Lower leg skin (tissue), 4 donors: ENCODE data around the gene EME2. TPM values are rescaled to one million over a fixed set of nuclear protein-coding genes. Genes with fewer than 3 reads are reported as not detected.

Experiments
- DNase-seq, 2 donors: peaks; one replicate each; pipeline ENCODE4 v3.0.0-alpha.2; 2019; ENCODE audit warnings: low spot score in 2 of 2
- H3K4me3 ChIP-seq: fragments of 200-600 bp; sonication (generic); 2 replicates; pipeline ENCODE4 v1.5.1; 2017; ENCODE audit warnings: mild to moderate bottlenecking, low read depth; ENCODE audit not compliant: poor library complexity, severe bottlenecking
- POLR2A ChIP-seq, 2 donors: fragments of 450-650 bp; IDR thresholded peaks; one replicate each; pipeline ENCODE4 v1.6.1; 2016 to 2017; ENCODE audit warnings: antibody characterized with exemption in 2 of 2, mild to moderate bottlenecking in 1 of 2, moderate library complexity in 1 of 2
- WGBS, 2 donors: methylation state at CpG; one replicate each; pipeline ENCODE4 v1.1.5; 2018; 5-methylcytosine and 5-hydroxymethylcytosine counted together
- intact Hi-C: fragments of 100-400 bp; cut with DNase I; formaldehyde crosslinking; loops from one replicate; pipeline ENCODE4 v1.15.0; 2023; ENCODE audit warnings: low total_unique reads
- total RNA-seq, 4 donors: library from RNA; depleted of rRNA; stranded (reverse); fragments of >200 nt; gene quantifications; one replicate each; pipeline ENCODE4 v1.1.0, GENCODE V29; 2016
- TF ChIP-seq, protein P1 (sequence below), 3 donors: fragments of 450-650 bp; IDR thresholded peaks; one replicate each; pipeline ENCODE4 v1.5.1; 2016; ENCODE audit warnings: antibody characterized with exemption in 3 of 3, mild to moderate bottlenecking in 3 of 3, moderate library complexity in 2 of 3

EME2 gene
- total RNA-seq, 4 donors from 2014 or later = 7.6 to 22.3 (median 13.0) TPM

DNA sequence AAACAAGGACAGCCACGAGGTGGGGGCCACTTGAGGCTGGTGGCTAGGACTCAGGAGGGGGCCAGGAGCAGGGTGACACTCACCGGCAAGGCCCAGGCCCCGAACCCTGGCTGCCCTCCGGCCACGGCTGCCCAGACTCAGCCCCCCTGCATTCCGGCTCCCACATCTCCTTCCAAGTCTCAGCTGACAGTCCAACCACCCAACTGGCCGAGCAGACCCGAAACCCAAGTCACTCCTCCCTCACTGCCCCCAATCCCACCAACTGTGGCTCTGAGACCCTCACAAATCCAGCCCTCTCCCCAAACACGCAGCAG lies 44.6 kb downstream of the EME2 start:
- WGBS, 2 donors = 92 to 95% methylated on average over 9 of the region's 9 CpGs
- TF ChIP-seq, protein P1, sequence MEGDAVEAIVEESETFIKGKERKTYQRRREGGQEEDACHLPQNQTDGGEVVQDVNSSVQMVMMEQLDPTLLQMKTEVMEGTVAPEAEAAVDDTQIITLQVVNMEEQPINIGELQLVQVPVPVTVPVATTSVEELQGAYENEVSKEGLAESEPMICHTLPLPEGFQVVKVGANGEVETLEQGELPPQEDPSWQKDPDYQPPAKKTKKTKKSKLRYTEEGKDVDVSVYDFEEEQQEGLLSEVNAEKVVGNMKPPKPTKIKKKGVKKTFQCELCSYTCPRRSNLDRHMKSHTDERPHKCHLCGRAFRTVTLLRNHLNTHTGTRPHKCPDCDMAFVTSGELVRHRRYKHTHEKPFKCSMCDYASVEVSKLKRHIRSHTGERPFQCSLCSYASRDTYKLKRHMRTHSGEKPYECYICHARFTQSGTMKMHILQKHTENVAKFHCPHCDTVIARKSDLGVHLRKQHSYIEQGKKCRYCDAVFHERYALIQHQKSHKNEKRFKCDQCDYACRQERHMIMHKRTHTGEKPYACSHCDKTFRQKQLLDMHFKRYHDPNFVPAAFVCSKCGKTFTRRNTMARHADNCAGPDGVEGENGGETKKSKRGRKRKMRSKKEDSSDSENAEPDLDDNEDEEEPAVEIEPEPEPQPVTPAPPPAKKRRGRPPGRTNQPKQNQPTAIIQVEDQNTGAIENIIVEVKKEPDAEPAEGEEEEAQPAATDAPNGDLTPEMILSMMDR (IDR thresholded peaks at IDR 0.05) = no peak
- no peak for TF ChIP-seq POLR2A (IDR thresholded peaks at IDR 0.05)
- no peak overlapping the region for H3K4me3 ChIP-seq
- intact Hi-C loops = no loop called here
- no peak for DNase-seq

DNA sequence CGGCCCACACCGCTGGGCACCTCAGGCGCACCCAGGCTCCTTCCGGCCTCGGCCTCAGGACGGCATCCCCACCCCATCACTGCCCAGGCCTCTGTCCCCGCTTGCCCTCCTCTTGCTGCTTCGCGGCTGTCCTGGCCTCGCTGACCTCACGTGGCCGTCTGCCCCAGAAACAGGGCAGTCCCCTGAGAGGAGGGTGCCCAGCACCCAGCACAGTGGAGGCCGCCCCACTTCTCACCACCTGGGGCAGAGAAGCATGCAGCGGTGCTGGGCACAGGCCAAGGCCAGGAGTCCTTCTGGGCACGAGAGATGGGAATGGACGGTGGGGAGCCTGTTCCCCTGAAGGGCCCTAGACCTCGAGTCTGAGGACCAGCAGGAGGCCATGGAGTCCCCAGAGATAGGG lies 45.1 kb downstream of the EME2 start:
- no peak for TF ChIP-seq POLR2A (IDR thresholded peaks at IDR 0.05)
- TF ChIP-seq, protein P1 (IDR thresholded peaks at IDR 0.05) = no peak
- WGBS, 2 donors = 92 to 93% methylated on average over 17 of the region's 17 CpGs
- intact Hi-C loops = no loop called here
- no peak overlapping the region for H3K4me3 ChIP-seq
- DNase-seq = no peak

DNA sequence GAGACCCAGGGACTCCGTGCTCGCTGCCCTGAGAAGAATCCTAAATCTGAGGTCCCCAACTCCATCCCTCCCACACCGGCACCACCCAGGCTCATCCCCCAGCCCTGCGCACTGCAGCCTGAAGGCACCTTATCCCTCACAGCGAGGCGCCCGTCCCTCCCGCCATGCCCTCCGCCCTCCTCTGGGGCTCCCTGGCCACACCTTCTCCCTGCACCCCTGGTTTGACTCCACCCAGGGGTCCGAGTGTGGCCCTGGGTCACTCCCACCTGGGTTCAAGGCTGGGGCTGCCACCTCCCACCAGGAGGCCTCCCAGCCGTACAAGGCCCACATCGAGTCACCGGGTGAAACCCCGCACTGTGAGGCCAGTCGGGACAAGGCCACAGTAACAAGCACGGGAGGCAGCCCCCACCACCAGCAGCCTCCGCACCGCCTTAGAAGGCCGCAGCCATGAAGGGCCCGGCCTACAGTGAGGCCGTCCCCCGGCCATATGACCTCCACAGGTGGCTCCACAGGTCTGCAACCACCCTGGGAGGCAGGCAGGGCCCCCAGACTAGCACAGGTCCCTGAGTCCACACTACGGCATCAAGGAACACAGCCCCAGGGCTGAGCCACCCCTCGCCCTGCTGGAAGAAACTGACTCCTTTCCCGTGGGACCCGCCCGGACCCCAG lies 45.7 kb downstream of the EME2 start:
- TF ChIP-seq, protein P1 (IDR thresholded peaks at IDR 0.05) = no peak
- no peak for TF ChIP-seq POLR2A (IDR thresholded peaks at IDR 0.05)
- WGBS, 2 donors = 92 to 95% methylated on average over 27 of the region's 27 CpGs
- intact Hi-C loops = no loop called here
- DNase-seq = no peak
- H3K4me3 ChIP-seq = no peak overlapping the region

DNA sequence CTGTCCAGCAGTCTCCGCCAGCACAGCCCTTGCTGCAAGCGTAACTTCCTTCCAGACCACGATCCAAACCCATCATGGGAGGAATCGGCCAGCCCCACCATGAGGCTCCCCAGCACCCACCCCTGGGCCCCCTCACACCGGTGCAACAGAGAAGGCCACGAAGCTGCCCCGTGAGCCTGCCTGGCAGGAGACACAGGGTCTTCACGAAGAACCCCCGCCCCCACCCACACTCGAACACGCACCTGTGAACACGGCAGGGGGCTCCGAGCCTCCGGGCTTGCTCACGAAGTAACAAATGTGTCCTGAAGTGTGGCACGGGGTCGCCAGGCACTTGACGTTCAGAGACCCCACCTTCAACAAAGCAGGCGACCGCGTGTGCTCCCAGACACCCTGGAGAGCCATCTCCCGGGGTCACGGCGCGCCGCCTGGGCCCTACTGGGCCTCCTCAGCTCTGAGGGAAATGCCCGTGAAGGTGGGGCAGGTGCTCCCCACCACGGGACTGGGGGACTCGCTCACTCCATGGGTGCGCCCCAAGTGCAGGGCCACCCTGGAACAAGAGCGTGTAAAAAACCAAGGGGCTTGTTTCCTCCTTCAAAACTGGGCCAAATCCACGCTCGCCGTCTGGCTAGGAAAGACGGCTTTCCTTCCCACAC lies 46.4 kb downstream of the EME2 start:
- TF ChIP-seq, protein P1 (IDR thresholded peaks at IDR 0.05) = no peak
- TF ChIP-seq POLR2A (IDR thresholded peaks at IDR 0.05) = no peak
- 92 to 96% methylated on average over 25 to 35 of the region's 35 CpGs for WGBS, 2 donors
- intact Hi-C loops = no loop called here
- H3K4me3 ChIP-seq = no peak overlapping the region
- no peak for DNase-seq

DNA sequence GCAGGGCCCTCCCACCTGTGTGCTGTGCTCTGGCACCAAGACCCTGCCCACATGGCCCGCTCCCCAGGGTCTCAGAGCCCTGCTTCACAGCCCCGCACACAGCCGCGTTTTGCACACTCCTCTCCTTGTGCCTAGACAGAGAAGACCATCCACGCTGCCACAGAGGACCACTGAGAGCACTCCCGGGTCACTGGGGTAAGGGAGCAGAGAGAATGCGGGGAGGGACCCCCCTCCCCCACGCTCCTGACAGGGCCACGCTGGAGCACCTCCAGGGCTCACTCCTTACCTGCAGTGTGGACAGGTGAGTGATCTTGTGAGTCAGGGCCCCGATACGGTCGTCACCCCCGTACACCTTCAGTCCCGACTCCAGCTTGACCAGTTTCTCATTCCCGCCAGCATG lies 47.0 kb downstream of the EME2 start:
- WGBS, 2 donors = 87 to 96% methylated on average over 15 of the region's 15 CpGs
- no peak for TF ChIP-seq POLR2A (IDR thresholded peaks at IDR 0.05)
- no peak for DNase-seq
- H3K4me3 ChIP-seq = no peak overlapping the region
- intact Hi-C loops = no loop called here

DNA sequence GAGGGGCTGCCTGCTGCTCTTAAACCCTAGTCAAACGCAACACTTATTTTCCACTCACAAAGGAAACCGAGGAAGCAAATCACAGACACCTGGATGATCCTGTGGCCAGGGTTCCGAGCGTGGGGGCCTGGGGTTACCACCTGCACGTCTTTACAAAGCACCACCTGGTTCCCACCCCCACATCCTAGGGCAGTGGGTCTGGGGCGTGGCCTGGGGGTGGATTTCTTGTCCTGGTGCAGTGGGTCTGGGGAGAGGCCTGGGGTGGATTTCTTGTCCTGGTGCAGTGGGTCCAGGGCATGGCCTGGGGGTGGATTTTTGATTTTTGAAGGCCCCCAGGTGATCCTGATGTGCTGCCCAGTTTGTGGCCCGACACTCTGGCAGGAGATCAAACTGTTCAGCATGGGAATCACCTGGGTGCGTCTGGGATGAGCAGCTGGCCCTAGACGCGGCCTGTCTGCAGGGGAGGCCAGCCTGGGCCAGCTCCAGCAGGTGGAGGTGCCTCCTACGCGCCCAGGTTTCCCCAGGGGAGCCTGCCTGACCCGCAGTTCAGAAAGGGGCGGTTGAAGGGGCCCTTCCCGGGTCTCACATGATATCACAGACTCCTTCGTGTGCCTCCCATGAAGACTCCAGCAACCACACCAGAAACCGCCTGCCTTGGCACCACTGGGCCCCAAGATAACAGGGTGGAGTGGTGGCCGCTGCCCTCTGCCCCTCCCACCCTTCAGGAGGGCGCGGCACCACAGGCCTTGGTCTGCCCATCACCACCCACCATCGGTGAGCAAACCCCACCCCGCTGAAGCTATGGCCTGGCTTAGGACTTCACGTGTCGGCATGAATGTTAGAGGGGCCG lies 47.7 kb downstream of the EME2 start:
- H3K4me3 ChIP-seq = no peak overlapping the region
- DNase-seq = no peak
- TF ChIP-seq POLR2A (IDR thresholded peaks at IDR 0.05) = no peak
- TF ChIP-seq, protein P1 (IDR thresholded peaks at IDR 0.05) = no peak
- intact Hi-C loops = no loop called here
- WGBS, 2 donors = 84% methylated on average over 22 of the region's 25 CpGs
